ENCODE measurements around the gene FAM171A2.

Gene FAM171A2

GRCh38 chr17:44380767-44381166 lies 17.1 kb upstream of the FAM171A2 start:
- H3K4me1 ChIP-seq (ENCODE audit: control insufficient read depth, low read length): peaks cover 5% of the 10 kb centered on the region; the same call in 1 of the 2 replicates
- no peak overlapping the region for H3K4me2 ChIP-seq (ENCODE audit: low read length)
- no peaks in the 10 kb centered on the region for H3K36me3 ChIP-seq (ENCODE audit: control insufficient read depth, low read length)
- H3K79me2 ChIP-seq (ENCODE audit: control insufficient read depth, low read length): no peaks in the 10 kb centered on the region
- no peaks in the 10 kb centered on the region for H3F3A ChIP-seq (ENCODE audit: control insufficient read depth, insufficient read depth)
- H3K27ac ChIP-seq (ENCODE audit: low read depth, low read length): no peak overlapping the region
- TF ChIP-seq CTCF (IDR thresholded peaks at IDR 0.05; ENCODE audit: low read depth, low read length, poor library complexity, severe bottlenecking) (no peak), EZH2phosphoT487 (IDR thresholded peaks at IDR 0.05; ENCODE audit: borderline replicate concordance, low read length) (no peak)
- peaks cover 9% of the 10 kb centered on the region for H3K27me3 ChIP-seq (ENCODE audit: control insufficient read depth, low read length)
- H4K20me1 ChIP-seq (ENCODE audit: control insufficient read depth, insufficient read depth, low read depth, low read length): no peaks in the 10 kb centered on the region
- H3K9me2 ChIP-seq (replicated peaks; ENCODE audit: control insufficient read depth, low read length): no peaks in the 10 kb centered on the region
- no peaks in the 10 kb centered on the region for H3K9me3 ChIP-seq (ENCODE audit: control insufficient read depth, insufficient read depth, low read length)
- H3K4me3 ChIP-seq (ENCODE audit: low read length): no peak overlapping the region

- Histone ChIP-seq H3K36me3 (ENCODE audit: control insufficient read depth, low read length) (no peaks in the 10 kb centered on the region), H3K27ac (ENCODE audit: low read depth, low read length) (no peak overlapping the region), H3K4me1 (ENCODE audit: control insufficient read depth, low read length) (peaks cover 2% of the 10 kb centered on the region; the same call in 1 of the 2 replicates), H3K27me3 (ENCODE audit: control insufficient read depth, low read length) (peaks cover 6% of the 10 kb centered on the region; the same call in 1 of the 2 replicates), H3K9me2 (replicated peaks; ENCODE audit: control insufficient read depth, low read length) (no peaks in the 10 kb centered on the region), H3K4me2 (ENCODE audit: low read length) (no peak overlapping the region), H3K9me3 (ENCODE audit: control insufficient read depth, insufficient read depth, low read length) (no peaks in the 10 kb centered on the region), H4K20me1 (ENCODE audit: control insufficient read depth, insufficient read depth, low read depth, low read length) (no peaks in the 10 kb centered on the region), H3K4me3 (ENCODE audit: low read length) (no peak overlapping the region), H3F3A (ENCODE audit: control insufficient read depth, insufficient read depth) (no peaks in the 10 kb centered on the region), H3K79me2 (ENCODE audit: control insufficient read depth, low read length) (no peaks in the 10 kb centered on the region)
- TF ChIP-seq EZH2phosphoT487 (IDR thresholded peaks at IDR 0.05; ENCODE audit: borderline replicate concordance, low read length) (no peak), CTCF (IDR thresholded peaks at IDR 0.05; ENCODE audit: low read depth, low read length, poor library complexity, severe bottlenecking) (no peak)
Measured at GRCh38 chr17:44379887-44380286, 16.2 kb upstream of the FAM171A2 start.

- no peak overlapping the region for H3K4me3 ChIP-seq (ENCODE audit: low read length)
Measured at GRCh38 chr17:44378171-44378705, 14.6 kb upstream of the FAM171A2 start.

More at GRCh38 chr17:44378171-44378705, 14.6 kb upstream of the FAM171A2 start:
- H3K9me3 ChIP-seq (ENCODE audit: control insufficient read depth, insufficient read depth, low read length): no peaks in the 10 kb centered on the region
- no peaks in the 10 kb centered on the region for H3K79me2 ChIP-seq (ENCODE audit: control insufficient read depth, low read length)
- H3K27me3 ChIP-seq (ENCODE audit: control insufficient read depth, low read length): peaks cover 3% of the 10 kb centered on the region; the same call in 1 of the 2 replicates
- no peaks in the 10 kb centered on the region for H3K9me2 ChIP-seq (replicated peaks; ENCODE audit: control insufficient read depth, low read length)
- no peaks in the 10 kb centered on the region for H3K4me1 ChIP-seq (ENCODE audit: control insufficient read depth, low read length)
- no peaks in the 10 kb centered on the region for H4K20me1 ChIP-seq (ENCODE audit: control insufficient read depth, insufficient read depth, low read depth, low read length)
- no peak overlapping the region for H3K27ac ChIP-seq (ENCODE audit: low read depth, low read length)
- TF ChIP-seq EZH2phosphoT487 (IDR thresholded peaks at IDR 0.05; ENCODE audit: borderline replicate concordance, low read length): no peak
- no peak for TF ChIP-seq CTCF (IDR thresholded peaks at IDR 0.05; ENCODE audit: low read depth, low read length, poor library complexity, severe bottlenecking)
- H3F3A ChIP-seq (ENCODE audit: control insufficient read depth, insufficient read depth): no peaks in the 10 kb centered on the region
- no peaks in the 10 kb centered on the region for H3K36me3 ChIP-seq (ENCODE audit: control insufficient read depth, low read length)
- no peak overlapping the region for H3K4me2 ChIP-seq (ENCODE audit: low read length)
